ENCODE results near the gene SLMAP.
A peak's percentile ranks its signal among the peaks of the same experiment; 100 is the strongest.

DNA sequence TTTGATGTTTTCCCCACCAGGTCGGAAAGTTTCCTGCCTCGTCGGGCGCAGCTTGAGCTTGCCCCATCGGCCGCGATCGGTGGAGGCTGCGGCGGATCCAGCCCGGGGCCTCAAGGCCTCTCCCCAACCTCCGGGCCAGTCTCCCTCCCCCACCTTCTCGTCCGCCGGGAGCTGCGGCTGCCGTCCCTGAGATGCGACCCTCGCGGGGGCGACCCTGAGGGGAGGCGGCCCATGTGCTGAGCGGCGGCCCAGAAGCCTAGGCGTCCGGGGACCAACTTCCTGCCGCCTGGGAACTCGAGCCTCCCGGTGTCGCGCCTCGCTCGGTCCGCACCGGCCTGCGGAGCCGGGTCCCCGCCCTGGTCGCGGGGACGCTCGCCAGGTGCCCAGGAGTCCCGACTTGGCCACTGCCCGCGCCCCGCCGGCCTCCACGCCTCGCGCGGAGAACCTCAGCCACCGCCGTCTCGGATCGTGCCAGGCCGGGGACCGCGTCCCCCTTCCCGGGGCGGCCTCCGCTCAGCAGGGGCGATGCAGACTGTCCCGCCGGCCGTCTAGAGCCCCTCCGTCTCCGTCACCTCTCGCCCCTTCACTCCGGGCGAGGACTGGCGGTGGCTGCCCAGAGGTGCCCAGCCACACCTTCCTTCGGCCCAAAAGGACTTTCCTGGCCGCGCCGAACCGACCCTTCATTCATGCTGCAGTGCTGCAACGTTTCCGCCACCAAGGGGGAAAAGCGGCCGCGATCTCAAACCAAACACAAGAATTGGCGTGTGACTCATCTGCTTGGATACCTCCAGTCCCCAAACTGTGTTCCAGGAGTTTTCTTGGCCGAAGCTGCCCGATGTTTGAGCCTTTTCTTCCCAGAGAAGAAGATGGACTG lies 656 bp downstream of the SLMAP start:
- TF ChIP-seq POLR2A (IDR thresholded peaks at IDR 0.05) = no peak
- TF ChIP-seq, protein P1, sequence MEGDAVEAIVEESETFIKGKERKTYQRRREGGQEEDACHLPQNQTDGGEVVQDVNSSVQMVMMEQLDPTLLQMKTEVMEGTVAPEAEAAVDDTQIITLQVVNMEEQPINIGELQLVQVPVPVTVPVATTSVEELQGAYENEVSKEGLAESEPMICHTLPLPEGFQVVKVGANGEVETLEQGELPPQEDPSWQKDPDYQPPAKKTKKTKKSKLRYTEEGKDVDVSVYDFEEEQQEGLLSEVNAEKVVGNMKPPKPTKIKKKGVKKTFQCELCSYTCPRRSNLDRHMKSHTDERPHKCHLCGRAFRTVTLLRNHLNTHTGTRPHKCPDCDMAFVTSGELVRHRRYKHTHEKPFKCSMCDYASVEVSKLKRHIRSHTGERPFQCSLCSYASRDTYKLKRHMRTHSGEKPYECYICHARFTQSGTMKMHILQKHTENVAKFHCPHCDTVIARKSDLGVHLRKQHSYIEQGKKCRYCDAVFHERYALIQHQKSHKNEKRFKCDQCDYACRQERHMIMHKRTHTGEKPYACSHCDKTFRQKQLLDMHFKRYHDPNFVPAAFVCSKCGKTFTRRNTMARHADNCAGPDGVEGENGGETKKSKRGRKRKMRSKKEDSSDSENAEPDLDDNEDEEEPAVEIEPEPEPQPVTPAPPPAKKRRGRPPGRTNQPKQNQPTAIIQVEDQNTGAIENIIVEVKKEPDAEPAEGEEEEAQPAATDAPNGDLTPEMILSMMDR (IDR thresholded peaks at IDR 0.05) = peak in 1 of 4 experiments; percentile 7
- peak; percentile 9 for TF ChIP-seq POLR2AphosphoS5 (IDR thresholded peaks at IDR 0.05)

Measured in prostate gland (tissue), 2 donors.